OCI-LY1 (cell line): ENCODE results near the gene ASCL5.

Experiments used
- H2AFZ ChIP-seq: fragments of 200-600 bp; sonication (generic), shearing (Covaris generic); 2 replicates; pipeline ENCODE4 v1.6.0; 2014; ENCODE audit warnings: antibody characterized with exemption, mild to moderate bottlenecking, low read length
- H3F3A ChIP-seq: fragments of 200-600 bp; sonication (generic), shearing (Covaris generic); 2 replicates; pipeline ENCODE4 v1.6.0; 2014; ENCODE audit warnings: mild to moderate bottlenecking, antibody characterized with exemption, low read length, moderate library complexity; ENCODE audit not compliant: insufficient read depth
- H3K27ac ChIP-seq: fragments of 200-600 bp; sonication (generic); 2 replicates; pipeline ENCODE4 v1.5.1; 2014; ENCODE audit warnings: low read length, mixed run types, mild to moderate bottlenecking, low read depth; ENCODE audit not compliant: poor library complexity, severe bottlenecking
- H3K27me3 ChIP-seq: fragments of 200-600 bp; sonication (generic); 2 replicates; pipeline ENCODE4 v1.6.0; 2014; ENCODE audit warnings: antibody characterized with exemption, mild to moderate bottlenecking, low read length, moderate library complexity; ENCODE audit not compliant: insufficient read depth
- H3K36me3 ChIP-seq: fragments of 200-600 bp; sonication (generic); 2 replicates; pipeline ENCODE4 v1.6.1; 2014; ENCODE audit warnings: mild to moderate bottlenecking, antibody characterized with exemption, low read length, moderate library complexity, mixed read lengths; ENCODE audit not compliant: insufficient read depth
- H3K4me1 ChIP-seq: fragments of 200-600 bp; sonication (generic); 2 replicates; pipeline ENCODE4 v1.5.1; 2014; ENCODE audit warnings: mild to moderate bottlenecking, low read length, moderate library complexity; ENCODE audit not compliant: insufficient read depth, severe bottlenecking
- H3K4me2 ChIP-seq: fragments of 200-600 bp; sonication (generic), shearing (Covaris generic); 2 replicates; pipeline ENCODE4 v1.6.1; 2014; ENCODE audit warnings: low read length
- H3K4me3 ChIP-seq: fragments of 200-600 bp; sonication (generic); 2 replicates; pipeline ENCODE4 v1.5.1; 2014; ENCODE audit warnings: low read length, low read depth, mild to moderate bottlenecking, mixed read lengths; ENCODE audit not compliant: poor library complexity, severe bottlenecking
- H3K79me2 ChIP-seq: fragments of 200-600 bp; shearing (Covaris generic); 2 replicates; pipeline ENCODE4 v1.6.1; 2016; ENCODE audit warnings: mixed run types, low read length, mixed read lengths; ENCODE audit not compliant: insufficient read depth
- H3K9ac ChIP-seq: fragments of 200-600 bp; sonication (generic), shearing (Covaris generic); 2 replicates; pipeline ENCODE4 v1.6.1; 2014; ENCODE audit warnings: mild to moderate bottlenecking, low read length, mixed read lengths
- H3K9me2 ChIP-seq: fragments of 200-600 bp; sonication (generic), shearing (Covaris generic); 2 replicates; pipeline ENCODE4 v1.6.1; 2014; ENCODE audit warnings: low read depth, mild to moderate bottlenecking, low read length, mixed read lengths
- H3K9me3 ChIP-seq: fragments of 200-600 bp; shearing (Covaris generic); 2 replicates; pipeline ENCODE4 v1.6.1; 2014; ENCODE audit warnings: low read length, mixed read lengths
- H4K20me1 ChIP-seq: fragments of 200-600 bp; sonication (generic), shearing (Covaris generic); 2 replicates; pipeline ENCODE4 v1.6.0; 2016; ENCODE audit warnings: mild to moderate bottlenecking, low read length; ENCODE audit not compliant: insufficient read depth
- EZH2 ChIP-seq: fragments of 200-600 bp; sonication (generic), shearing (Covaris generic); IDR thresholded peaks from 2 replicates; pipeline ENCODE4 v1.8.0; 2017; ENCODE audit warnings: borderline replicate concordance, mixed run types, mild to moderate bottlenecking, antibody characterized with exemption, low read length, moderate library complexity, mixed read lengths
- TF ChIP-seq, protein P1 (sequence below): fragments of 200-600 bp; sonication (generic), shearing (Covaris generic); IDR thresholded peaks from 2 replicates; pipeline ENCODE4 v1.5.1; 2017; ENCODE audit warnings: mild to moderate bottlenecking, antibody characterized with exemption, low read length, moderate library complexity, mixed read lengths

The ASCL5 gene

GRCh38 chr1:201098992-201099677, 27.8 kb downstream of the ASCL5 start:
- H3F3A ChIP-seq = no peaks in the 10 kb centered on the region
- H3K9ac ChIP-seq = no peak overlapping the region
- H3K4me1 ChIP-seq = no peaks in the 10 kb centered on the region
- no peak overlapping the region for H3K4me3 ChIP-seq
- no peak overlapping the region for H3K4me2 ChIP-seq
- H3K9me3 ChIP-seq = no peaks in the 10 kb centered on the region
- no peak overlapping the region for H2AFZ ChIP-seq
- no peaks in the 10 kb centered on the region for H4K20me1 ChIP-seq
- H3K9me2 ChIP-seq = no peaks in the 10 kb centered on the region
- TF ChIP-seq EZH2 = no peak
- TF ChIP-seq, protein P1, sequence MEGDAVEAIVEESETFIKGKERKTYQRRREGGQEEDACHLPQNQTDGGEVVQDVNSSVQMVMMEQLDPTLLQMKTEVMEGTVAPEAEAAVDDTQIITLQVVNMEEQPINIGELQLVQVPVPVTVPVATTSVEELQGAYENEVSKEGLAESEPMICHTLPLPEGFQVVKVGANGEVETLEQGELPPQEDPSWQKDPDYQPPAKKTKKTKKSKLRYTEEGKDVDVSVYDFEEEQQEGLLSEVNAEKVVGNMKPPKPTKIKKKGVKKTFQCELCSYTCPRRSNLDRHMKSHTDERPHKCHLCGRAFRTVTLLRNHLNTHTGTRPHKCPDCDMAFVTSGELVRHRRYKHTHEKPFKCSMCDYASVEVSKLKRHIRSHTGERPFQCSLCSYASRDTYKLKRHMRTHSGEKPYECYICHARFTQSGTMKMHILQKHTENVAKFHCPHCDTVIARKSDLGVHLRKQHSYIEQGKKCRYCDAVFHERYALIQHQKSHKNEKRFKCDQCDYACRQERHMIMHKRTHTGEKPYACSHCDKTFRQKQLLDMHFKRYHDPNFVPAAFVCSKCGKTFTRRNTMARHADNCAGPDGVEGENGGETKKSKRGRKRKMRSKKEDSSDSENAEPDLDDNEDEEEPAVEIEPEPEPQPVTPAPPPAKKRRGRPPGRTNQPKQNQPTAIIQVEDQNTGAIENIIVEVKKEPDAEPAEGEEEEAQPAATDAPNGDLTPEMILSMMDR = no peak
- H3K27ac ChIP-seq = no peak overlapping the region
- H3K36me3 ChIP-seq = no peaks in the 10 kb centered on the region
- H3K27me3 ChIP-seq = 0 out of 2 replicates have a peak, but pooled peaks cover 5% of the 10 kb centered on the region
- H3K79me2 ChIP-seq = no peaks in the 10 kb centered on the region

DNA sequence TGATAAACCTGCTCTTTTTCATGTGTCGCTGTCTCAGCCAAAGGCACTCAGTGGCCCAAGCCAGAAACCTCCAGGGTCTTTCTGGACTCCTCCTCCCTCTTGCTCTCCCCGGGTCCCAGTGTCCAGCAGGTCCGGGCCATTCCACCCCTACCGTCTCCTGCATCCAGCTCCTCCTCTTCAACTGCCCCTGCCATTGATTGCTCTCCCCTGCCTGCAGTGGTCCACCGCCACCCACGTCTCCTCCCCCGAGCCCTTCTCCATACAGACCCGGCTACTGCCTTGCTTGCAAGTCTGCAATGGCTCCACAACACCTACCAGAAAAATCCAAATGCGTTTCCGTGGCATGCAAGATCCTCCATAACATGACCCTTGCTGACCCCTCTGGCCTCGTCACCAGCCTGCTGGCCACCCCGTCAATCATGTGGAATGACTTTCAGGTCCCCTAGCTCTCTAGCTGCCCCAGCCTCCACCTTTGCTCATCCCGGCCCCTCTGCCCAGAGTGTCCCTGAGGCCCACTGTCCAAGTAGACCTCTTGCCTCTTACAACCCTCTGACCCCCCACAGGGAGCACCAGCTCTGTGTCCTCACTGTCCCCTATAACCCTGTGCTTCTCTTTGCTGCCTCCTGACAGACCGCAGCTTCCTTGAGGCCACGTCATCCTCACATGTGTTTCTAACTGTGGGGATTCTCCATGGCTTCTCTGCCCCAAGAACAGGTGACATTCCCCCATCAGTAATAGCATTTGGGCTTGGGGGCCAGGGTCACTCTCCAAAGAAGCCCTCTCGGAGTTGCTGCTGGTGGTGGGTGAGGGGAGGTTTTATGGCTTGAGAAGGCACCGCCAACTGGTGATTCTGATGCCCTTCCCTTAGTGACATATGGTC, 29.8 kb downstream of the ASCL5 start:
- Histone ChIP-seq H3K27ac (no peak overlapping the region), H3K79me2 (no peaks in the 10 kb centered on the region), H3K4me3 (no peak overlapping the region), H3K9me3 (no peaks in the 10 kb centered on the region), H3K9me2 (no peaks in the 10 kb centered on the region), H2AFZ (no peak overlapping the region), H3K36me3 (no peaks in the 10 kb centered on the region), H4K20me1 (no peaks in the 10 kb centered on the region), H3F3A (no peaks in the 10 kb centered on the region), H3K27me3 (peaks cover 9% of the 10 kb centered on the region; the same call in 1 of the 2 replicates), H3K4me1 (no peaks in the 10 kb centered on the region), H3K9ac (no peak overlapping the region), H3K4me2 (no peak overlapping the region)
- TF ChIP-seq, protein P1 = no peak
- no peak for TF ChIP-seq EZH2

DNA sequence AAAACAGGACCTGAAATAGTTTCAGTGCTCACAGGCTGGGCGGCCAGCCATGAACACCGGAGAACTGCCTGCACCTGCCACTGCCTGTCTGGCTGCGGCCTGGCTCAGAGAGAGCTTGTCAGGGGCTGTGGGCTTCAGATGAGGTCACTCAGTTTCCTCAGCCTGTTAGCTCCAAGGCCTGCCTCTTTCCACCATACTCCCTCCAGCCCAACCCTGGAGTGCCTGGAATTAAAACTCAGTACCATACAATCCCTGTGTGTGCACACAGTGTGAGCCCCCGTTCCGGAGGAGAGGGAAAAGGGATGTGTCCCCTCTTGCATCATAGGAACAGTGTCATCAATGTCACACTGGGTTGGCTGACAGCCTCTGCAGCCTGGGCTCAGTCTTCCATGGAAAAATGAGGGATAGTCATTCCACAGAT, 30.9 kb downstream of the ASCL5 start:
- H3K79me2 ChIP-seq = no peaks in the 10 kb centered on the region
- H3K9me2 ChIP-seq = no peaks in the 10 kb centered on the region
- H3K4me1 ChIP-seq = no peaks in the 10 kb centered on the region
- TF ChIP-seq, protein P1 = no peak
- TF ChIP-seq EZH2 = no peak
- no peak overlapping the region for H3K4me2 ChIP-seq
- H3K9me3 ChIP-seq = no peaks in the 10 kb centered on the region
- H3K36me3 ChIP-seq = no peaks in the 10 kb centered on the region
- H3K9ac ChIP-seq = no peak overlapping the region
- no peaks in the 10 kb centered on the region for H4K20me1 ChIP-seq
- no peak overlapping the region for H2AFZ ChIP-seq
- H3K4me3 ChIP-seq = no peak overlapping the region
- peaks cover 4% of the 10 kb centered on the region for H3K27me3 ChIP-seq
- H3K27ac ChIP-seq = no peak overlapping the region
- H3F3A ChIP-seq = no peaks in the 10 kb centered on the region
